Measurements from ENCODE around the gene VGLL3.
A peak's percentile ranks its signal among the peaks of the same experiment; 100 is the strongest.
"Not testable (repeated sequence)": the region's sequence is repeated elsewhere in the genome, so short reads cannot be mapped to it uniquely, and the experiment has no call there.

The VGLL3 gene

DNA sequence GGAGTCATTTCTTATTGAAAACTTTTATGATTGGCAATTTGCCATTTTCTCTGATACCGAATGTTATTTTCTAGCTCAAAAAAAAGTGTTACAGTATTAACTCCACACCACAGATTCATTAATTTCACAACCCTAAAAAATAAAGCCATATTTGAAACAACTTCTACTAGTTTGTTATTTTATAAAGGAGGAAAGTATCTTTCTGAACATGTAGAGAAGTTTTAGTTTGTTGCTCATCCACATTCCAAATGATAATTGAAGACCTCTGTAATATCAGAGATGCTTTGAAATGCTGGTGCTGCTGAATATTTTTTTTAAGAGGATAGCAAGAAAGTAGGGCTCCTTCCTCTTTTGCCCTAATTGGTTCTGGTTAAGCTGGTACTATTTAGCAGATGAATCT lies 1.9 kb downstream of the VGLL3 start:
- no peak for DNase-seq

DNA sequence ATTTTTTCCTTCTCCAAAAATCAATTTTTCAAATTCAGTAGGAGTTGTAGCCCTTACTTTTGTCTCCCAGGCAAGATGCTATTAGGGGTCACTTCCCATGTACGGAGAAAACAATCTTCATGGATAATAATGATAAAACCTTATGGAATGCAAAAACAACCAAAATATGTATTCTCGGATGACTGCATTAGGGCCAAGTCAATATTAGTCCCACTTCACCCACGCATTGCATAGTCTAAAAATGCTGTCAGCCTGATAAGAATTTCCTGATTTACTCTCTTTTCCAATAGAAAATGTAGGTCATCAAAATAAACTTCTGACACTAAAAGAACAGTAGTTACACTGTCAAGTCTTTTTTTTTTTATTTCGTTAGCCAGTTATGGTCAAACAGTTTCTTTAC lies 2.7 kb downstream of the VGLL3 start:
- DNase-seq, result no peak

DNA sequence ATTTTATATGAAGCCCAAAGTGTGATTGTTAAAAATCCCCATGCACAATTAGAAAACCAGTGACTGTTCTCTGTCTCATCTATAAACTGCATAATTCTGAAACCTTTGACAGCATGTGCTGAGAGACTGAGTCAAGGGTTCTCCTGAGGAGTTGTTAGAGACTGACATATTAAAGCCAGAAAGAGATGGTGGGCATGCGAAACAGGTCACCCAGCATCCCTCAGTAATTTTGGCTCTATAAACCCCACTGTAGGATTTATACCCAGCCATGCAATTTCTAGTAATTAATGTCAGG lies 3.6 kb downstream of the VGLL3 start:
- DNase-seq, result no peak

GRCh38 chr3:86986671-86987420 lies 4.1 kb downstream of the VGLL3 start:
- DNase-seq, result no peak

DNA sequence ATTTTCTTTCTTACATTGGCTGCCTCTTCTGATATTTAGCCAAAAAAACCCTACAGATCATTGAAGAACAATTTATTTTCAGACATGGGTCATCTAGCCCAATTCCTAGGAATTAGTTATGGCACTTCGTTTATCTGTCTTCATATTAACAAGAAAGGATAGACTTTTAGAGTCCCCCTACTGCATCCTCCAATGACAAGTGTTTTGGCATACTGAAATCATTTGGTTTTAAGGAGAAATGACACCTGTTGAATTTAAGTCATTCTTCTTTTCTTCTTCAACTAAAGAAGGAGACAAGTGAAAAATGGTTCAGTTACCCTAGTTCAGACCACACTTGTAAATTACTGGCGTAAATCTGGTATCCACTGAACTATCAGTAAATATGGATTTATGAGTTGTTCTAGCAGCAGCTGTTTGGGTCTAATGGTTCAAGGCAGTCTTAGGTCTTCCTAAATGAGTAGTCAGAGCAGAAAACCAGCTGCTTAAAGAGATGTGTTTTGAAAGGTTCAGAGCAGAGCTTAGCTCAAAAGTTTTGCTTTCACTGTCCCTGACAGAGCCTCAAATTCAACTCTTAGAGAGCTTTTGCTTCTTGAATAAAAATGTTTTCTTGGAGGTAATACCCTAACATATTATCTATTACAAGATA lies 5.6 kb downstream of the VGLL3 start:
- DNase-seq, result no peak

DNA sequence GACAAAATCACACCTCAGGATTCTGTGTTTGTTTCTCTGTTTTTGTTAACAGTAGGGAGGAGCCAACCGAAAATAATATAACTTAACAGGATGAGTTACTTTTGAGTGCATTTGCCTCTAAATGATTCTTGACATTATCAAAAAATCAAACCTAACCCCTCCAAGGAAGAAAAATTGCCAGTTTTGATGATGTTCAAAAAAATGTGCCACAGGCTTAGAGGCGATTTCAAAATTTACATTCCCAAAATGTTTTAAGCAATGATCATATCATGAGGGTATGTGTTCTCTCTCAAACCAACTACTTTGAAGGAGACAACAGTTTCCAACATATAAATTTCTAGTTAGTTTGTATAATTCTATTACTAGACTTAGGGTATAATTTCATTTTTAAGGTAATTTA lies 6.7 kb downstream of the VGLL3 start:
- no peak for DNase-seq

DNA sequence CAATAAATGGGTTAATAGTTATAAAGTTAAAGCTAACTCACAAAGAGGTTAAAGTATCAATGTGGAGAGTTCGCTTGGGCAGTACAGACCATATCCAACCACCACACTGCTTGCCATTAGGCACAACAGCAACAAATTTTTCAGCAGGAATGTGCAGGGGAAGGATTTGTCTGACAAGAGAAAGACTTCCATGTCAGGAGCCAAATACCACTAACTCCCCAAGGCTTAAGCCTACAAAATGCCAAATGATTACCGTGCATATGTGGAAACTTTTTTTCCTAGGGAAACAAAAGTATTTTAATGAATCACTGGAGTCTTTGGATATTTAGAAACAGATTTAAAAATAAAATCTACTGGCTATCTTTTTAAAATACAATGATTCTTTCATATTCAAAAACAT lies 8.1 kb downstream of the VGLL3 start:
- DNase-seq, result no peak

DNA sequence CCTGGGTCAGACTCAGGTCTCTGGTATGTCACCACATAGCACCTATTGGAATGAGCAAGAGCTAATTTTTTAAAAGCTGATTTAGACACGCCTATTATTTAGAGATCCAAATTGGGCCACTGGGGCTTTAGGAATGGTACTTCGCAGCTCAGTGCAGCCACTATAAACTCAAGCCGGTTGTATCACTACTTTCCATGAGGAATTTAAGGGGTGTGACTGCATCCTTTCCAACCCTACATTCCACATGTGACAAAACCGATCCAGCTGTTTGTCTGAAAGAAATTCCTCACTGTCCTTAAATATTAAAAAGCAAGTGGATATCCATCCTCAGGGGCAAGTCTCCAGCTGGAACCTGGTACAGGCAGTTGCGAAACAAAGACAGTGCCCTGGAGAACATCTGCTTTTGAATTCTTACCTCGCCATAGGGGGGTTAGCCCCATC lies 12.8 kb downstream of the VGLL3 start:
- no peak for DNase-seq

DNA sequence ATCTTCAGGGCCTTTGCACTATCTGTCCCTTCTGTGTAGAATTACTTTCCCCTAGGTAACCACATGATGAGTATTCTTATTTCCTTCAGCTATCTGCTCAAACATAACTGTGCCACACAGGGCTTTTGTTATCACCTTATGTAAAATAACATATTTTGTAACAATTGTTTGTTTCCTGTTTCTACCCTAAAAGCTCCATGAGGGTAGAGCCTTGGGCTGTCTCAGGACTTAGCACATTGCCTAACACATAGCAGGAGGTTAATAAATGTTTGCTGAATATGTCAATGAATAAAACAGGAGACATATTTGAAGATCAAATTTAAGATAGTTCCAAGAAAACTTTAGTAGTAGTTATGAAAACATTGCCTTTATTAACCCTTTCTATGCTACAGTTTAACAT lies 14.7 kb downstream of the VGLL3 start:
- DNase-seq, result no peak

DNA sequence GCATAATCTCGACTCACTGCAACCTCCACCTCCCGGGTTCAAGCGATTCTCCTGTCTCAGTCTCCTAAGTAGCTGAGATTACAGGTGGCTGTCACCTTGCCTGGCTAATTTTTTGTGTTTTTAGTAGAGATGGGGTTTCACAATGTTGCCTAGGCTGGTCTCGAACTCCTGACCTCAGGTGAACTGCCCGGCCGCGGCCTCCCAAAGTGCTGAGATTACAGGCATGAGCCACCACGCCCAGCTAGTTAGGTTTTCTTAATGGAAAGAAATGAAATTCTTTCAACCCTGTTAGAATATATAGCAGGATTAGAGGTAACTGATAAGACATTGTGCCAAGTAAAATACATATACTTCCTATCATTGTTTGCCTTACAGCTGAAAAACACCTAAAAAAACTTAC lies 16.8 kb downstream of the VGLL3 start:
- not testable (repeated sequence) for DNase-seq

GRCh38 chr3:86973440-86973839 lies 17.5 kb downstream of the VGLL3 start:
- no peak for DNase-seq

- DNase-seq, result peak in 2 of 3 experiments; percentile 1 to 43
These were observed 21.3 kb downstream of the VGLL3 start for GRCh38 chr3:86969500-86970189.

DNA sequence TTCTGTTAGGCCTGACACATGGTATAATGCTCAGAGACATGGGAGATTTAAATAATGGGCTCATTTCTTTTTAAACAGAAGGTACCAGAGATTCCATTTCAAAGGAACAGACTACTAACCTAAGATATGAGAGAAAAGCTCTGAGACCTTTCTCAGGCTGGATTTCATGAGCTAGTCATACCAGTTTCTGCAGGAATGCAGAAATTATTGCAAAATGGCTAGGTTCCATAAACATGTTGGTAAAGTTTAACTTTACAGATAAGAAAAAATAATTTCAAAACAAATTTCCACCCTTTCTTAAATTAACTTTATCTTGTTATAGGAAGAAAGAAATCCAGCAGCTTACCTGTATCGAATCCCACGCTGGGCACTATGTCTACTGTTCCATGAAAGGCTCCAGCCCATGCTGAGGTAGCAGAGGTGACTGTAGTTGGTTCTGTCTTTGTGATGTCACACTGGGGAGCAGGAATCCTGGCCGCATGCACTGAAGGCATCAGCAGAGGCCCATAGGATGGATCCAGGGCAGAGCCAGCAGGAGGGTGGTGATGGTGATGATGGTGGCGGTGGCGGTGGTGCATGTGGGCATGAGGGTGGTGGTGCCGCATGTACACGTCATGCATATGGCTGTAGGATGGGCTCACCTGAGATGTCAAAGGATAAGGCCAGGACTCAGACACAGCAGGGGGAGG lies 22.6 kb downstream of the VGLL3 start:
- no peak for DNase-seq

DNA sequence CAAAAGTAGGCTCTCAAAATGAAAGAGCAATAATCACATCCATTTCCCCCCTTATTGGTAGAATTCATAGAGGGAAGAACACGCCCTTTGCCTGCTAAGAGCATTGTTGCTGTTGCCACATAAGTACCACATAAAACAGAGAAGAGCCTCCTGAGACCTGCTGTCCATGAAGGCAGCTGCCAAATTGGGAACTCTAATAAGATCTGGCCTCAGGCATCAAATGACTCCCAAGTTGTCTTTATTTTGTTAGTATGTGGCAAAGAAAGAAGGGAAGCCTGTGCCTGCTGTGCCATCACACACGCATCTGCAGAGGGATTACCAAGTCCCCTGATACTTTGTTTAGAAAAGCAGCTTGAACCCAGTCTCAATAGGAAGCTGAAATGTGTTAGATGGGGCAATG lies 23.9 kb downstream of the VGLL3 start:
- DNase-seq, result peak in 2 of 3 experiments; percentile 40 to 74

- DNase-seq, result no peak
These were observed 25.8 kb downstream of the VGLL3 start for GRCh38 chr3:86965166-86965565.

DNA sequence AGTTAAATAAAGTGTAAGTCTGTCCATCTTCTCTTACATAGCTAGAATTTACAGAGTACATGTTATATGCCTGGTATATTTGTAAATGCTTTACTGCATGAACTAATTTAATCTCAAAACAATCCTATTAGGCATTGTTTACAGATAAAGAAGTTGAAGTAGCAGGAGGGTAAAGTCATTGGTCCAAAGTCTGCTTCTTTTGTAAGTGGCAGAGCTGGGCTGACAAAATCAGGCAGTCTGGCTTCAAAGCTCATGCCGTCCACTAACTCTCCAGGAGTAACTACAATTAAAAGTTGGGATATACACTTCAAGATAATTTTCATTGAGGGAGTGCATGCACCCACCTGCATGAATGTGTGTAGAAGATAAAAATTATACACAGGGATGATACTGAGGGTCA lies 27.3 kb downstream of the VGLL3 start:
- no peak for DNase-seq

DNA sequence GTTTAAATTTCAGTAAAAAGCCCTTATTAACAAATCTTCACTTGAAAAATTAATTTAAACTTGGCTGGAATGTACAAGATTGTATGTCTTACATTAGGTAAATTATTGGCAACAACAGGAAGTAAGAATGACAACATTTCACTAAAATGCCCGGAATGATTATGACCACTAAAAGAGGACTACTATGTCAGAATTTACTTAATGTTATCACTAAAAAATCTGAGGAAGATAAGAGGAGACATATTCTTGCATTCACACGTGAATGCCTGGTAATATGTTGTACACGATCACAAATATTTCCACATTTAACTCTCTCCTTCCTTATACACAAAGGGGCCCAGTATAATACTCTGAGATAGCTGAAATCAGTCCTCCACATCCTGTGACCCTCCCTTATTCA lies 29.7 kb downstream of the VGLL3 start:
- DNase-seq, result no peak

GRCh38 chr3:86960550-86960949 lies 30.4 kb downstream of the VGLL3 start:
- no peak for DNase-seq

DNA sequence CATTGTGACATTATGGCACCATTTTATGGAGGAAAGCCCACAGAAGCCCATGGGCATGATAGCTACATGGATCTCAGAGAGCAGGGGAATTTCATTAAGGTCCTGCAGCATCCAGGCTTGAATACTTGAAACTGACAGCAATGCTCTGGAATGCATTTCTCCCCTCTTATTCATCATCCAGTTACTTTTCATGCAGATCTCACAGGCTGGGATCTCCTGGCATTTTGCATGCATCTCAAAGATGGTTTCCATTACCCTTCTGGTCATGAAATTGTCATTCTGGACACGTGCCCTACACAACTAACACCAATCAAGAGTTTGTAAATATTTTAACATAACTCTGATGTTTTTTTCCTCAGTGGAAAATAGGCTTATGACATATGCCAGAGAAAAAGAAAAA lies 32.4 kb downstream of the VGLL3 start:
- no peak for DNase-seq

GRCh38 chr3:86954747-86955146 lies 36.2 kb downstream of the VGLL3 start:
- DNase-seq, result no peak

- peak; percentile 34 to 83 (median 60) for DNase-seq
These were observed 36.7 kb downstream of the VGLL3 start for GRCh38 chr3:86954226-86954625.

DNA sequence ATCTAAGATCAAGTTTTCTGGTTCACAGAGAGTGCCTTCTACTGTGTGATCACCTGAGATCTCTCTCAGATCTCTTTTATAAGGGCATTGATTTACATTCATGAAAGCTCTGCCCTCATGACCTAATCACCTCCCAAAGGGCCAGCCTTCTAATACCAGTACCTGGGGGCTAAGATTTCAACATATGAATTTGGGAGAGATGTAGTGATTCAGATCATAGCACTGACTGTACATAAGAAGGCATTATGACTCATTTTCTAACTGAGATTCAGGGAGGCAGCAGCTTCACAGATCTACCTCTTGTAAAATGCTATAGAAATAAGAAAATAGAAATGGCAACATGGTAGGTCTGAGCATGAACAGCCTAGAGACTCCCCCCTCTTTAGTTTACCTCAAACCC lies 39.6 kb downstream of the VGLL3 start:
- no peak for DNase-seq

DNA sequence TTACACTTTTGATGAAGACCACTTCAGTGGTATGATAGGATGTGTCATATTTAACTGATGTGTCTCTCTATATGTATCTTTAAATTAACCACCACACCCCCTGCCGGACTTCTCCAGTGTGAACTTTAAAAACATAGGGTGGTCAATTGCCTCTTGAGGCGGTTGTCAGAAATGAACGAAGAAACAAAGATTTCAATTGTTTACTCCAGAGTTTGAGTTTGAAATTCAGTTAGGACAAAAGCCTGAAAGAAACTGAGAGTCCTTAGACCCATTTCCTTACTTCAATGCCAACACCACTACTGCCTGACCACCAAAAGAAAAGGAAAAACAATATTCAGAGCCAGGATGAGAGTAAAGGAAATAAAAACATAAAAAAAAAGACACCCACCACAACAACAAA lies 40.2 kb downstream of the VGLL3 start:
- DNase-seq, result no peak

- DNase-seq, result no peak
These were observed 41.1 kb downstream of the VGLL3 start for GRCh38 chr3:86949850-86950249.
